ENCODE results near the gene DNMBP. TPM values are rescaled to one million over a fixed set of nuclear protein-coding genes. Genes with fewer than 3 reads are reported as not detected.
"Not testable (repeated sequence)": the region's sequence is repeated elsewhere in the genome, so short reads cannot be mapped to it uniquely, and the experiment has no call there.

Gene DNMBP
- total RNA-seq, 2 experiments from 2014 or later: 2.2 to 2.3 TPM

DNA sequence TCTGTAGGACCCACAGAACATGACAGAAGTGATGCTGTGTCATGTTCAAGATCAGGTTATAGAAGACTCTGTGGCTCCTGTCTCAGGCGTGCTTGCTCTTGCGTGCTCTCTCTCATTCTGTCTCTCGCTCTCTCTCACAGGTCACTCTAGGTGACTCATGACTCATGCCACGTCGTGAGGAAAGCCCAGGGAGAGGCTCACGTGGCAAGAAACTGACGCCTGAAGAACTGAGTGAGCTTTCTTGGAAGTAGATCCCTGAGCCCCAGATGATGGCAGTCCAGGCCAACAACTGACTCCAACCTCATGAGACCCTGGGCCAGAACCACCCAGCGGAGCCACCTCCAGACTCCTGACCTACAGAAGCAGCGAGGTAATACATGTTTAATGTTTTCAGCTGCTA is 103.3 kb downstream of the DNMBP start:
- Histone ChIP-seq H3K27me3 (ENCODE audit: control insufficient read depth in 1 of 2, insufficient read depth in 2 of 2, low read length in 2 of 2) (no peaks in the 10 kb centered on the region), H3K9me3 (ENCODE audit: control insufficient read depth in 1 of 2, insufficient read depth in 1 of 2, low read length in 2 of 2) (no peaks in the 10 kb centered on the region), H3K27ac (ENCODE audit: low read depth in 1 of 2, low read length in 2 of 2) (no peak overlapping the region), H3K4me1 (ENCODE audit: insufficient read depth, low read length) (no peaks in the 10 kb centered on the region), H3K4me3 (ENCODE audit: low read length) (no peak overlapping the region), H3K36me3 (ENCODE audit: insufficient read depth, low read length) (no peaks in the 10 kb centered on the region)
- Mint-ChIP-seq H3K9me3 (no peaks in the 10 kb centered on the region), H3K4me3 (no peak overlapping the region), H3K27ac (no peak overlapping the region), H3K27me3 (no peaks in the 10 kb centered on the region), H3K4me1 (ENCODE audit: low read depth) (no peaks in the 10 kb centered on the region), H3K36me3 (ENCODE audit: low read depth) (peaks cover 25% of the 10 kb centered on the region)
- CTCF ChIA-PET: interaction anchor here (1.5 kb wide), 1 partner anchor 103 kb away, joined by 3 read pairs; the partner anchor contains the start of gene DNMBP
- POLR2A ChIA-PET: interaction anchor here (0.6 kb wide), 1 partner anchor 16 kb away, joined by 3 read pairs; no protein-coding TSS in a partner anchor
- no peak for DNase-seq
- TF ChIP-seq, protein P1, sequence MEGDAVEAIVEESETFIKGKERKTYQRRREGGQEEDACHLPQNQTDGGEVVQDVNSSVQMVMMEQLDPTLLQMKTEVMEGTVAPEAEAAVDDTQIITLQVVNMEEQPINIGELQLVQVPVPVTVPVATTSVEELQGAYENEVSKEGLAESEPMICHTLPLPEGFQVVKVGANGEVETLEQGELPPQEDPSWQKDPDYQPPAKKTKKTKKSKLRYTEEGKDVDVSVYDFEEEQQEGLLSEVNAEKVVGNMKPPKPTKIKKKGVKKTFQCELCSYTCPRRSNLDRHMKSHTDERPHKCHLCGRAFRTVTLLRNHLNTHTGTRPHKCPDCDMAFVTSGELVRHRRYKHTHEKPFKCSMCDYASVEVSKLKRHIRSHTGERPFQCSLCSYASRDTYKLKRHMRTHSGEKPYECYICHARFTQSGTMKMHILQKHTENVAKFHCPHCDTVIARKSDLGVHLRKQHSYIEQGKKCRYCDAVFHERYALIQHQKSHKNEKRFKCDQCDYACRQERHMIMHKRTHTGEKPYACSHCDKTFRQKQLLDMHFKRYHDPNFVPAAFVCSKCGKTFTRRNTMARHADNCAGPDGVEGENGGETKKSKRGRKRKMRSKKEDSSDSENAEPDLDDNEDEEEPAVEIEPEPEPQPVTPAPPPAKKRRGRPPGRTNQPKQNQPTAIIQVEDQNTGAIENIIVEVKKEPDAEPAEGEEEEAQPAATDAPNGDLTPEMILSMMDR (IDR thresholded peaks at IDR 0.05): no peak
- ATAC-seq (ENCODE audit: poor library complexity): no peak
- intact Hi-C loops (cut with DNase I, micrococcal nuclease): no loop called here

DNA sequence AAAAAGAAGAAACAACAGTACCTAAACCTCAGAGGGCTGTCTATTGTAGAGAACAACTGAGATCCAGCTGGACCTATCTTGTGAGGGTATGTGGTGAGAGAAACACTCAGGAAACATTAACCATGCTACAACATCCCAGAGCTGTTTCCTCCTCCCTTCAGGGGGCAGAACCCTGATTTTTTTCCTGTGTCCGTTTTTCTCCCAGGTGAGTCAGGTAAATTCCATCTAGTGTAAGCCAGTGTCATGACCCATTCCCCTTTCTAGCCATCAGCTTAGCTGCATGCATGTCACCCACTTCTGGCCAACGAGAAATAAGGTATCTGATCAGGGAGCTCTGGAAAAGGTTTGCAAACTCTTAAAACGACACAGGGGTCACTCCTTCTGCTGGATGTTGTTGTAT is 103.8 kb downstream of the DNMBP start:
- H3K9me3 ChIP-seq (ENCODE audit: control insufficient read depth in 1 of 2, insufficient read depth in 1 of 2, low read length in 2 of 2): no peaks in the 10 kb centered on the region
- no peaks in the 10 kb centered on the region for H3K27me3 Mint-ChIP-seq
- CTCF ChIA-PET: no interaction called here
- intact Hi-C loops (cut with DNase I, micrococcal nuclease): no loop called here
- no peak for ATAC-seq (ENCODE audit: poor library complexity)
- no peaks in the 10 kb centered on the region for H3K4me1 ChIP-seq (ENCODE audit: insufficient read depth, low read length)
- TF ChIP-seq, protein P1 (IDR thresholded peaks at IDR 0.05): no peak
- H3K4me3 Mint-ChIP-seq: no peak overlapping the region
- H3K27ac Mint-ChIP-seq: no peak overlapping the region
- no peak overlapping the region for H3K27ac ChIP-seq (ENCODE audit: low read depth in 1 of 2, low read length in 2 of 2)
- H3K36me3 Mint-ChIP-seq (ENCODE audit: low read depth): peaks cover 25% of the 10 kb centered on the region
- no peaks in the 10 kb centered on the region for H3K36me3 ChIP-seq (ENCODE audit: insufficient read depth, low read length)
- DNase-seq: no peak
- no peaks in the 10 kb centered on the region for H3K27me3 ChIP-seq (ENCODE audit: control insufficient read depth in 1 of 2, insufficient read depth in 2 of 2, low read length in 2 of 2)
- H3K4me1 Mint-ChIP-seq (ENCODE audit: low read depth): no peaks in the 10 kb centered on the region
- no peak overlapping the region for H3K4me3 ChIP-seq (ENCODE audit: low read length)
- POLR2A ChIA-PET: interaction anchor here (0.6 kb wide), 1 partner anchor 17 kb away, joined by 3 read pairs; no protein-coding TSS in a partner anchor
- no peaks in the 10 kb centered on the region for H3K9me3 Mint-ChIP-seq

DNA sequence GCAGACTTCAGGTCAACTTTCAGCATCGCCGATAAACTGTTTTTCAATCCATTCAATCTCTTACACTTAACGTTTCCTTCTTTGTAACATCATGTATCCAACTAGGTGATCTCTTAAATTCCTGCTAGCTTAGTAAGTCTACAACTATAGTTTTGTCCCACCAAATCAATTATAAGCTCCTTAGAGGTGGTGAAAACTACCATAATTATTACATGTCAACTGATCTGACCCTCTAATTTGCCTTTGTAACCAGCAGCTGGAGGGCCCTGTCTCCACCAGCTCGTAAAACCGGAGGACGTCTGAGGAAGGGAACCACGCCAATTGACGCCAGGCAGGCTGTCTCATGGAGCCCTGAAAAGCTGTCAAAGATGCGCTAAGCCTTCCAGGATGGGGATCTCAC is 113.9 kb downstream of the DNMBP start:
- H3K9me3 Mint-ChIP-seq: no peaks in the 10 kb centered on the region
- no peaks in the 10 kb centered on the region for H3K27me3 Mint-ChIP-seq
- H3K36me3 Mint-ChIP-seq (ENCODE audit: low read depth): peaks cover 54% of the 10 kb centered on the region
- H3K27me3 ChIP-seq (ENCODE audit: control insufficient read depth in 1 of 2, insufficient read depth in 2 of 2, low read length in 2 of 2): no peaks in the 10 kb centered on the region
- H3K27ac ChIP-seq (ENCODE audit: low read depth in 1 of 2, low read length in 2 of 2): no peak overlapping the region
- no peak overlapping the region for H3K4me3 Mint-ChIP-seq
- H3K36me3 ChIP-seq (ENCODE audit: insufficient read depth, low read length): peaks cover 9% of the 10 kb centered on the region
- no peak overlapping the region for H3K4me3 ChIP-seq (ENCODE audit: low read length)
- H3K4me1 ChIP-seq (ENCODE audit: insufficient read depth, low read length): no peaks in the 10 kb centered on the region
- TF ChIP-seq, protein P1 (IDR thresholded peaks at IDR 0.05): no peak
- ATAC-seq (ENCODE audit: poor library complexity) (no peak), DNase-seq (no peak)
- CTCF ChIA-PET: interaction anchor here (1.7 kb wide), 1 partner anchor 10 kb away, joined by 3 read pairs; no protein-coding TSS in a partner anchor
- intact Hi-C loops (cut with DNase I, micrococcal nuclease): no loop called here
- POLR2A ChIA-PET: no interaction called here
- H3K4me1 Mint-ChIP-seq (ENCODE audit: low read depth): no peaks in the 10 kb centered on the region
- no peaks in the 10 kb centered on the region for H3K9me3 ChIP-seq (ENCODE audit: control insufficient read depth in 1 of 2, insufficient read depth in 1 of 2, low read length in 2 of 2)
- no peak overlapping the region for H3K27ac Mint-ChIP-seq

DNA sequence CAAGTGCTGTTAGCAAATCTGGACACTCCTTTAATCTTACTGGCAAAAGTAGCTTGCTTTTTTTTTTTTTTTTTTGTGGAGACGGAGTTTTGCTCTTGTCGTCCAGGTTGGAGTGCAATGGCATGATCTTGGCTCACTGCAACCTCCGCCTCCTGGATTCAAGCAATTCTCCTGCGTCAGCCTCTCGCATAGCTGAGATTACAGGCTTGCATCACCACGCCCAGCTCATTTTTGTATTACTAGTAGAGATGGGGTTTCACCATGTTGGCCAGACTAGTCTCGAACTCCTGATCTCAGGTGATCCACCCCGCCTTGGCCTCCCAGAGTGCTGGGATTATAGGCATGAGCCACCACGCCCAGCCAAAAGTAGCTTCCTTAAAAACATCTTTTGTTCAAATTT is 114.7 kb downstream of the DNMBP start:
- H3K36me3 ChIP-seq (ENCODE audit: insufficient read depth, low read length); POLR2A ChIA-PET; CTCF ChIA-PET; ATAC-seq (ENCODE audit: poor library complexity); H3K9me3 Mint-ChIP-seq; intact Hi-C loops (cut with DNase I, micrococcal nuclease); H3K4me3 Mint-ChIP-seq; H3K27me3 ChIP-seq (ENCODE audit: control insufficient read depth in 1 of 2, insufficient read depth in 2 of 2, low read length in 2 of 2); H3K4me1 ChIP-seq (ENCODE audit: insufficient read depth, low read length); H3K9me3 ChIP-seq (ENCODE audit: control insufficient read depth in 1 of 2, insufficient read depth in 1 of 2, low read length in 2 of 2); H3K4me1 Mint-ChIP-seq (ENCODE audit: low read depth); H3K27ac ChIP-seq (ENCODE audit: low read depth in 1 of 2, low read length in 2 of 2); DNase-seq; H3K27ac Mint-ChIP-seq; H3K4me3 ChIP-seq (ENCODE audit: low read length); H3K27me3 Mint-ChIP-seq: not testable (repeated sequence)
- H3K36me3 Mint-ChIP-seq (ENCODE audit: low read depth): peaks cover 54% of the 10 kb centered on the region
